K562 (cell line): ENCODE measurements around the gene PTPRM. TPM values are rescaled to one million over a fixed set of nuclear protein-coding genes. Genes with fewer than 3 reads are reported as not detected.

Experiments
- ATAC-seq: fragments of 200-7000 bp; cut with Tn5 transposase; 3 replicates; pipeline ENCODE4 v1.9.1; 2020; ENCODE audit warnings: moderate library complexity
- BruUV-seq: library from RNA; stranded (reverse); fragments of 400-500 nt; replicated peaks from 2 replicates; lab custom pipeline; 2021; lab: Mats Ljungman, UMichigan
- CTCF ChIA-PET: fragments of 300-600 bp; formaldehyde crosslinking; extraction: SDS; loops from one replicate; lab custom pipeline; 2021; ENCODE audit warnings: low intra/inter-chr PET ratio; lab: Yijun Ruan, JAX
- POLR2A ChIA-PET: fragments of 300-600, 350-650 bp; sonication (Branson Sonifier 250); formaldehyde crosslinking; extraction: SDS; loops from one replicate; lab custom pipeline; 2021; ENCODE audit warnings: antibody characterized with exemption, inconsistent platforms; lab: Yijun Ruan, JAX
- DNase-seq, 4 experiments: peaks; one replicate each; pipeline versions ENCODE4 v3.0.0 to v3.0.0-alpha.2; 2011 to 2018; ENCODE audit warnings: low spot score in 3 of 4, mixed read lengths in 3 of 4; ENCODE audit errors: extremely low read depth in 1 of 4
- FAIRE-seq: peaks from 2 replicates; lab custom pipeline; 2011; peaks lifted over from hg19 to GRCh38; lab: Jason Lieb, UNC
- H2AFZ ChIP-seq: 2 replicates; pipeline ENCODE4 v1.6.0; 2011; ENCODE audit warnings: low read depth, low read length, control low read depth, inconsistent platforms
- H3K27ac ChIP-seq: fragments of 200-600 bp; 3 replicates; pipeline ENCODE4 v1.8.0; 2011; ENCODE audit warnings: low read depth, mild to moderate bottlenecking, control low read depth, inconsistent platforms, low read length, moderate library complexity, mixed read lengths; ENCODE audit errors: extremely low read depth
- H3K27me3 ChIP-seq, 2 experiments: fragments of 300-600 bp in 1 of 2; 2 replicates in 1 of 2; 3 replicates in 1 of 2; pipeline versions ENCODE4 v1.6.0 to v1.8.0; 2011; ENCODE audit warnings: inconsistent platforms in 2 of 2, low read length in 2 of 2, mild to moderate bottlenecking in 1 of 2, mixed read lengths in 1 of 2, moderate library complexity in 1 of 2; ENCODE audit not compliant: control insufficient read depth in 2 of 2, insufficient read depth in 2 of 2
- H3K36me3 ChIP-seq: fragments of 300-600 bp; 3 replicates; pipeline ENCODE4 v1.8.0; 2011; ENCODE audit warnings: mild to moderate bottlenecking, low read length, inconsistent platforms; ENCODE audit not compliant: control insufficient read depth, insufficient read depth
- H3K4me1 ChIP-seq, 2 experiments: fragments of 200-600 bp in 1 of 2; replicated peaks in 1 of 2; 2 replicates in 1 of 2; 3 replicates in 1 of 2; pipeline versions ENCODE4 v1.5.1 to v1.8.0; 2011; ENCODE audit warnings: inconsistent platforms in 2 of 2, low read length in 2 of 2, mild to moderate bottlenecking in 1 of 2, mixed read lengths in 1 of 2, moderate library complexity in 1 of 2; ENCODE audit not compliant: control insufficient read depth in 2 of 2, insufficient read depth in 2 of 2
- H3K4me2 ChIP-seq: 2 replicates; pipeline ENCODE4 v1.6.1; 2011; ENCODE audit warnings: low read length, control low read depth, inconsistent platforms, mixed read lengths; ENCODE audit not compliant: insufficient read depth
- H3K4me3 ChIP-seq: fragments of 200-600 bp; sonication (generic), shearing (Covaris generic); 2 replicates; pipeline ENCODE4 v1.5.1; 2016; ENCODE audit warnings: control low read depth, inconsistent platforms
- H3K79me2 ChIP-seq: fragments of 200-600 bp; 3 replicates; pipeline ENCODE4 v1.8.0; 2011; ENCODE audit warnings: low read length, inconsistent platforms; ENCODE audit not compliant: control insufficient read depth, insufficient read depth
- H3K9ac ChIP-seq, 2 experiments: 2 replicates each; pipeline versions ENCODE4 v1.6.0 to v1.6.1; 2011; ENCODE audit warnings: low read depth in 2 of 2, low read length in 2 of 2, control low read depth in 1 of 2, inconsistent platforms in 1 of 2, mild to moderate bottlenecking in 1 of 2, mixed read lengths in 1 of 2; ENCODE audit not compliant: insufficient read depth in 1 of 2
- H3K9me1 ChIP-seq: one replicate; pipeline ENCODE4 v1.6.0; 2011; ENCODE audit warnings: inconsistent platforms, mild to moderate bottlenecking, low read length, moderate library complexity; ENCODE audit not compliant: control insufficient read depth, insufficient read depth
- H3K9me3 ChIP-seq: replicated peaks from 2 replicates; pipeline ENCODE4 v1.5.1; 2011; ENCODE audit warnings: low read depth, low read length, inconsistent platforms; ENCODE audit not compliant: control insufficient read depth, insufficient read depth
- H4K20me1 ChIP-seq: replicated peaks from 2 replicates; pipeline ENCODE4 v1.6.1; 2011; ENCODE audit warnings: low read length, inconsistent platforms, mixed read lengths; ENCODE audit not compliant: control insufficient read depth, insufficient read depth
- E2F3 ChIP-seq: fragments of 250-450 bp; sonication (Bioruptor Pico); IDR thresholded peaks from 2 replicates; pipeline ENCODE4 v1.4.0; 2020; ENCODE audit warnings: mild to moderate bottlenecking
- EP300 ChIP-seq: IDR thresholded peaks from 2 replicates; pipeline ENCODE4 v1.6.1; 2012; ENCODE audit warnings: low read length, improper control_type of control experiment
- FOXJ3 ChIP-seq: sonication (generic); formaldehyde crosslinking; IDR thresholded peaks from 2 replicates; pipeline ENCODE4 v1.4.0; 2020; ENCODE audit warnings: mild to moderate bottlenecking, missing genetic modification reagents
- GABPA ChIP-seq: fragments of 200-800 bp; sonication (Bioruptor generic); conservative IDR thresholded peaks from 2 replicates; pipeline ENCODE4 v1.6.1; 2016; ENCODE audit warnings: low read depth, missing genetic modification characterization, missing compliant biosample characterization
- GMEB1 ChIP-seq: fragments of 250-450 bp; sonication (Bioruptor Pico); IDR thresholded peaks from 2 replicates; pipeline ENCODE4 v1.4.0; 2020; ENCODE audit warnings: mild to moderate bottlenecking
- TCF3 ChIP-seq: sonication (generic); formaldehyde crosslinking; IDR thresholded peaks from 2 replicates; pipeline ENCODE4 v1.4.0; 2020; ENCODE audit warnings: mild to moderate bottlenecking, missing genetic modification reagents
- ZC3H11A ChIP-seq: IDR thresholded peaks from 2 replicates; pipeline ENCODE4 v1.6.1; 2012; ENCODE audit warnings: low read depth, low read length, improper control_type of control experiment
- in situ Hi-C: fragments of 300-500 bp; cut with MboI; formaldehyde crosslinking; loops from 4 replicates; pipeline ENCODE4 v1.15.0; 2018; ENCODE audit warnings: inconsistent platforms, mixed read lengths
- intact Hi-C: fragments of 100-400 bp; cut with micrococcal nuclease; formaldehyde crosslinking; loops from 2 replicates; pipeline ENCODE4 v1.14.2; 2022
- polyA plus RNA-seq, 8 experiments: library from polyadenylated mRNA; depleted of rRNA in 4 of 8; stranded (reverse) in 5 of 8; unstranded in 3 of 8; fragments of >200 nt; fragmentation: Nextera tagmentation in 2 of 8; fragmentation: Illumina TruSeq in 1 of 8; extraction: Ambion mirVana in 2 of 8; extraction: Trizol in 1 of 8; gene quantifications; 2 replicates each; pipeline versions ENCODE4 v1.2.1 to v1.2.3, GENCODE V29; 2011 to 2014; ENCODE audit warnings: inconsistent platforms in 1 of 8, missing spikeins in 1 of 8
- total RNA-seq, 7 experiments: library from RNA; depleted of rRNA in 6 of 7; stranded (reverse); fragments of >200 nt in 6 of 7; fragmentation: Illumina TruSeq in 2 of 7; extraction: Trizol in 2 of 7; gene quantifications; 2 replicates each; pipeline versions ENCODE4 v1.2.1 to v1.2.3, GENCODE V29; 2011 to 2021; ENCODE audit warnings: low replicate concordance in 1 of 7

Gene PTPRM
- total and polyA plus RNA-seq, 9 of the 15 experiments (the other 6 are each of a cell fraction or from before 2014, with no cell fraction given), result 0.03 to 0.16 (median 0.08) TPM; not detected in 3

GRCh38 chr18:8307960-8308359 lies 740.8 kb downstream of the PTPRM start:
- no peak overlapping the region for H2AFZ ChIP-seq
- H3K9ac ChIP-seq, result no peak overlapping the region
- intact Hi-C loops, result no loop called here
- no peak overlapping the region for H3K27ac ChIP-seq
- no peak overlapping the region for H3K4me2 ChIP-seq
- peaks cover 0 to 4% of the 10 kb centered on the region in 2 experiments; a peak in 3 of 5 replicates for H3K27me3 ChIP-seq
- no peaks in the 10 kb centered on the region for H4K20me1 ChIP-seq
- H3K36me3 ChIP-seq, result no peaks in the 10 kb centered on the region
- no peaks in the 10 kb centered on the region for H3K4me1 ChIP-seq
- POLR2A ChIA-PET, result interaction anchor here (0.5 to 2.1 kb wide), 3 partner anchors 9 to 42 kb away, joined by 3 to 9 read pairs (median 3); no protein-coding TSS in a partner anchor
- in situ Hi-C loops, result no loop called here
- TF ChIP-seq EP300, result no peak
- no peak for TF ChIP-seq ZC3H11A
- no peak for TF ChIP-seq E2F3 (CRISPR knock-in tag)
- no peak for TF ChIP-seq GABPA
- TF ChIP-seq GMEB1 (CRISPR knock-in tag), result no peak
- TF ChIP-seq TCF3 (CRISPR knock-in tag), result no peak
- no peak for TF ChIP-seq FOXJ3 (CRISPR knock-in tag)
- CTCF ChIA-PET, result no interaction called here
- no peaks in the 10 kb centered on the region for H3K9me1 ChIP-seq
- no peaks in the 10 kb centered on the region for H3K79me2 ChIP-seq
- no peak for DNase-seq
- H3K4me3 ChIP-seq, result no peak overlapping the region
- no peaks in the 10 kb centered on the region for H3K9me3 ChIP-seq
- FAIRE-seq, result no peak
- no TSS peak for BruUV-seq
- no peak for ATAC-seq
